ENCODE data around the gene ZNF268. TPM values are rescaled to one million over a fixed set of nuclear protein-coding genes. Genes with fewer than 3 reads are reported as not detected.
A peak's percentile ranks its signal among the peaks of the same experiment; 100 is the strongest.

ZNF268 gene
- total and polyA plus RNA-seq, 2 of the 13 experiments (the other 11 are each of a cell fraction or from before 2014, with no cell fraction given) = 7.6 to 31.3 TPM

- no peak for TF ChIP-seq HINFP (CRISPR knock-in tag; IDR thresholded peaks at IDR 0.05; ENCODE audit: low read depth)
Measured at GRCh38 chr12:133145981-133146380, 35.3 kb upstream of the ZNF268 start (continued).

DNA sequence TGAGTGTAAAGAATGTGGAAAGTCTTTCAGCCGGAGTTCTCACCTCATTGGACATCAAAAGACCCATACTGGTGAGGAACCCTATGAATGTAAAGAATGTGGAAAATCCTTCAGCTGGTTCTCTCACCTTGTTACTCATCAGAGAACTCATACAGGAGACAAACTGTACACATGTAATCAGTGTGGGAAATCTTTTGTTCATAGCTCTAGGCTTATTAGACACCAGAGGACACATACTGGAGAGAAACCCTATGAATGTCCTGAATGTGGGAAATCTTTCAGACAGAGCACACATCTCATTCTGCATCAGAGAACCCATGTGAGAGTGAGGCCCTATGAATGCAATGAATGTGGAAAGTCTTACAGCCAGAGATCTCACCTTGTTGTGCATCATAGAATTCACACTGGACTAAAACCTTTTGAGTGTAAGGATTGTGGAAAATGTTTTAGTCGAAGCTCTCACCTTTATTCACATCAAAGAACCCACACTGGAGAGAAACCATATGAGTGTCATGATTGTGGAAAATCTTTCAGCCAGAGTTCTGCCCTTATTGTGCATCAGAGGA, 25.1 kb upstream of the ZNF268 start:
- CTCF ChIA-PET (ENCODE audit: low intra/inter-chr PET ratio, low total read pairs) = no interaction called here
- intact Hi-C loops (cut with micrococcal nuclease; ENCODE audit: unreplicated experiment) (no loop called here), in situ Hi-C loops (cut with HindIII; ENCODE audit: extremely low pct_ligation_motif_present, low pct_unique_long_range_greater_than_20kb) (no loop called here)
- ATAC-seq (no peak), FAIRE-seq (no peak), DNase-seq (ENCODE audit: low spot score) (no peak)
- Histone ChIP-seq H3K4me2 (ENCODE audit: low read depth, low read length) (no peak overlapping the region), H3K36me3 (replicated peaks in 1 of 2; ENCODE audit: control insufficient read depth in 1 of 2, insufficient read depth in 2 of 2, low read length in 2 of 2) (peaks cover 25 to 52% of the 10 kb centered on the region in 2 experiments), H3K4me3 (replicated peaks in 1 of 3; ENCODE audit: insufficient read depth in 1 of 3, low read depth in 2 of 3, low read length in 3 of 3) (no peak overlapping the region), H2AFZ (ENCODE audit: low read length) (no peak overlapping the region), H3K4me1 (ENCODE audit: insufficient read depth, low read length) (no peaks in the 10 kb centered on the region), H4K20me1 (ENCODE audit: insufficient read depth, low read length) (no peaks in the 10 kb centered on the region), H3K27me3 (ENCODE audit: control insufficient read depth in 1 of 2, insufficient read depth in 2 of 2, low read length in 2 of 2) (no peaks in the 10 kb centered on the region; a peak in 1 of 5 replicates), H3K27ac (ENCODE audit: extremely low read length, insufficient read depth, low read length) (no peak overlapping the region), H3K9me3 (ENCODE audit: low read length) (peaks cover 95% of the 10 kb centered on the region), H3K9ac (ENCODE audit: insufficient read depth, low read depth, low read length) (no peak overlapping the region), H3K79me2 (ENCODE audit: insufficient read depth, low read length) (no peaks in the 10 kb centered on the region)
- POLR2A ChIA-PET = no interaction called here
- TF ChIP-seq ZNF274 (CRISPR knock-in tag; IDR thresholded peaks at IDR 0.05) (peak; percentile 83; the same call in 1 of the 2 replicates), ERF (CRISPR knock-in tag; IDR thresholded peaks at IDR 0.05) (no peak), TSC22D2 (CRISPR knock-in tag; IDR thresholded peaks at IDR 0.05; ENCODE audit: borderline replicate concordance) (no peak)
- no TSS peak for BruUV-seq (replicated peaks)
- WGBS (ENCODE audit: low lambda C conversion rate) = 94% methylated on average over 2 of the region's 2 CpGs

- Histone ChIP-seq H3K27ac (ENCODE audit: extremely low read length, insufficient read depth, low read length) (no peak overlapping the region), H4K20me1 (ENCODE audit: insufficient read depth, low read length) (no peaks in the 10 kb centered on the region), H3K79me2 (ENCODE audit: insufficient read depth, low read length) (no peaks in the 10 kb centered on the region), H3K4me1 (ENCODE audit: insufficient read depth, low read length) (no peaks in the 10 kb centered on the region), H3K4me2 (ENCODE audit: low read depth, low read length) (no peak overlapping the region), H2AFZ (ENCODE audit: low read length) (no peak overlapping the region), H3K4me3 (replicated peaks in 1 of 3; ENCODE audit: insufficient read depth in 1 of 3, low read depth in 2 of 3, low read length in 3 of 3) (no peak overlapping the region), H3K9me3 (ENCODE audit: low read length) (peaks cover 85% of the 10 kb centered on the region), H3K36me3 (replicated peaks in 1 of 2; ENCODE audit: control insufficient read depth in 1 of 2, insufficient read depth in 2 of 2, low read length in 2 of 2) (no peaks in the 10 kb centered on the region), H3K27me3 (ENCODE audit: control insufficient read depth in 1 of 2, insufficient read depth in 2 of 2, low read length in 2 of 2) (no peaks in the 10 kb centered on the region), H3K9ac (ENCODE audit: insufficient read depth, low read depth, low read length) (no peak overlapping the region)
- intact Hi-C loops (cut with micrococcal nuclease; ENCODE audit: unreplicated experiment) = no loop called here
- ChIA-PET POLR2A (no interaction called here), CTCF (ENCODE audit: low intra/inter-chr PET ratio, low total read pairs) (no interaction called here)
- no TSS peak for BruUV-seq (replicated peaks)
- ATAC-seq = no peak
- no peak for DNase-seq (ENCODE audit: low spot score)
- 53% methylated on average over 3 of the region's 3 CpGs for WGBS (ENCODE audit: low lambda C conversion rate)
- in situ Hi-C loops (cut with HindIII; ENCODE audit: extremely low pct_ligation_motif_present, low pct_unique_long_range_greater_than_20kb) = no loop called here
- FAIRE-seq = no peak
- TF ChIP-seq GZF1 (CRISPR knock-in tag; IDR thresholded peaks at IDR 0.05) = no peak
- no peak for TF ChIP-seq MATR3 (CRISPR knock-in tag; IDR thresholded peaks at IDR 0.05)
- no peak for TF ChIP-seq ASH2L (IDR thresholded peaks at IDR 0.05; ENCODE audit: insufficient read length, low read depth, low read length)
- TF ChIP-seq ZFP41 (CRISPR knock-in tag; IDR thresholded peaks at IDR 0.05; ENCODE audit: borderline replicate concordance) = no peak
- TF ChIP-seq MYNN (CRISPR knock-in tag; IDR thresholded peaks at IDR 0.05; ENCODE audit: low read depth) = no peak
- TF ChIP-seq TSC22D2 (CRISPR knock-in tag; IDR thresholded peaks at IDR 0.05; ENCODE audit: borderline replicate concordance) = no peak
- TF ChIP-seq ZNF33B (CRISPR knock-in tag; IDR thresholded peaks at IDR 0.05) = no peak
- TF ChIP-seq, protein P1, sequence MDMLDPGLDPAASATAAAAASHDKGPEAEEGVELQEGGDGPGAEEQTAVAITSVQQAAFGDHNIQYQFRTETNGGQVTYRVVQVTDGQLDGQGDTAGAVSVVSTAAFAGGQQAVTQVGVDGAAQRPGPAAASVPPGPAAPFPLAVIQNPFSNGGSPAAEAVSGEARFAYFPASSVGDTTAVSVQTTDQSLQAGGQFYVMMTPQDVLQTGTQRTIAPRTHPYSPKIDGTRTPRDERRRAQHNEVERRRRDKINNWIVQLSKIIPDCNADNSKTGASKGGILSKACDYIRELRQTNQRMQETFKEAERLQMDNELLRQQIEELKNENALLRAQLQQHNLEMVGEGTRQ (IDR thresholded peaks at IDR 0.05; ENCODE audit: low read depth, low read length) = no peak
- TF ChIP-seq, protein P1 (CRISPR knock-in tag; IDR thresholded peaks at IDR 0.05; ENCODE audit: borderline replicate concordance) = no peak
- no peak for TF ChIP-seq ZMAT3 (CRISPR knock-in tag; conservative IDR thresholded peaks at IDR 0.05)
Measured at GRCh38 chr12:133165776-133166175, 15.5 kb upstream of the ZNF268 start.

All from HepG2 (cell line).